H9 (cell line): ENCODE data around the gene AMDHD2. TPM values are rescaled to one million over a fixed set of nuclear protein-coding genes. Genes with fewer than 3 reads are reported as not detected.

Source experiments
- DNase-seq: peaks from one replicate; pipeline ENCODE4 v3.0.0-alpha.2; 2017
- H2AFZ ChIP-seq: one replicate; pipeline ENCODE4 v1.6.1; 2013; ENCODE audit warnings: mild to moderate bottlenecking, low read length, control low read depth, moderate library complexity
- H2AK5ac ChIP-seq: 2 replicates; pipeline ENCODE4 v1.6.1; 2013; ENCODE audit warnings: low read length, control low read depth, mixed read lengths; ENCODE audit not compliant: insufficient read length
- H2BK120ac ChIP-seq: one replicate; pipeline ENCODE4 v1.6.1; 2013; ENCODE audit warnings: low read depth, mild to moderate bottlenecking, low read length, control low read depth, inconsistent platforms; ENCODE audit not compliant: poor library complexity, severe bottlenecking
- H2BK12ac ChIP-seq: 2 replicates; pipeline ENCODE4 v1.6.1; 2013; ENCODE audit warnings: low read length, control low read depth, mixed read lengths, low read depth; ENCODE audit not compliant: insufficient read length
- H2BK15ac ChIP-seq: 2 replicates; pipeline ENCODE4 v1.6.1; 2013; ENCODE audit warnings: low read depth, low read length, control low read depth
- H2BK20ac ChIP-seq: one replicate; pipeline ENCODE4 v1.6.1; 2013; ENCODE audit warnings: low read depth, mild to moderate bottlenecking, low read length, control low read depth, inconsistent platforms; ENCODE audit not compliant: poor library complexity, severe bottlenecking
- H2BK5ac ChIP-seq: 2 replicates; pipeline ENCODE4 v1.6.1; 2013; ENCODE audit warnings: low read length, control low read depth, mixed read lengths; ENCODE audit not compliant: insufficient read length
- H3K14ac ChIP-seq: 2 replicates; pipeline ENCODE4 v1.6.1; 2013; ENCODE audit warnings: low read length, control low read depth; ENCODE audit not compliant: insufficient read depth
- H3K18ac ChIP-seq: 2 replicates; pipeline ENCODE4 v1.6.1; 2013; ENCODE audit warnings: low read depth, mild to moderate bottlenecking, mixed read lengths, low read length, control low read depth; ENCODE audit not compliant: insufficient read length
- H3K23ac ChIP-seq: 2 replicates; pipeline ENCODE4 v1.6.1; 2013; ENCODE audit warnings: low read length, control low read depth, mixed read lengths, low read depth; ENCODE audit not compliant: insufficient read length
- H3K23me2 ChIP-seq: 2 replicates; pipeline ENCODE4 v1.6.1; 2013; ENCODE audit warnings: low read depth, mild to moderate bottlenecking, mixed read lengths, low read length, control low read depth; ENCODE audit not compliant: insufficient read length, poor library complexity, severe bottlenecking
- H3K27ac ChIP-seq: 2 replicates; pipeline ENCODE4 v1.5.1; 2013; ENCODE audit warnings: low read length, control low read depth, mixed read lengths, low read depth; ENCODE audit not compliant: insufficient read length
- H3K27me3 ChIP-seq: 2 replicates; pipeline ENCODE4 v1.6.1; 2013; ENCODE audit warnings: low read length, control low read depth, inconsistent platforms; ENCODE audit not compliant: insufficient read depth
- H3K4ac ChIP-seq: 2 replicates; pipeline ENCODE4 v1.6.1; 2013; ENCODE audit warnings: low read depth, mild to moderate bottlenecking, control low read depth, inconsistent platforms, low read length, moderate library complexity
- H3K4me1 ChIP-seq: 2 replicates; pipeline ENCODE4 v1.6.1; 2013; ENCODE audit warnings: low read length, control low read depth, inconsistent platforms; ENCODE audit not compliant: insufficient read depth
- H3K4me2 ChIP-seq: 2 replicates; pipeline ENCODE4 v1.6.1; 2013; ENCODE audit warnings: low read length, control low read depth, mixed read lengths; ENCODE audit not compliant: insufficient read length, insufficient read depth
- H3K56ac ChIP-seq: 2 replicates; pipeline ENCODE4 v1.6.1; 2013; ENCODE audit warnings: low read depth, mild to moderate bottlenecking, mixed read lengths, low read length, control low read depth; ENCODE audit not compliant: insufficient read length
- H3K79me1 ChIP-seq: 2 replicates; pipeline ENCODE4 v1.6.1; 2013; ENCODE audit warnings: low read depth, mild to moderate bottlenecking, moderate library complexity, low read length, control low read depth, inconsistent platforms; ENCODE audit not compliant: insufficient read depth, poor library complexity, severe bottlenecking
- H3K79me2 ChIP-seq: 2 replicates; pipeline ENCODE4 v1.6.1; 2013; ENCODE audit warnings: low read length, control low read depth, inconsistent platforms; ENCODE audit not compliant: insufficient read depth
- H3K9ac ChIP-seq: 2 replicates; pipeline ENCODE4 v1.6.1; 2013; ENCODE audit warnings: low read length, control low read depth, mixed read lengths; ENCODE audit not compliant: insufficient read length; ENCODE audit errors: extremely low read depth
- H3K9me3 ChIP-seq: one replicate; pipeline ENCODE4 v1.6.1; 2013; ENCODE audit warnings: low read depth, low read length, inconsistent platforms; ENCODE audit not compliant: control insufficient read depth
- H3T11ph ChIP-seq: one replicate; pipeline ENCODE4 v1.6.1; 2013; ENCODE audit warnings: mild to moderate bottlenecking, low read length, control low read depth, inconsistent platforms
- H4K20me1 ChIP-seq: one replicate; pipeline ENCODE4 v1.6.1; 2013; ENCODE audit not compliant: control insufficient read depth, insufficient read length, insufficient read depth
- H4K5ac ChIP-seq: 2 replicates; pipeline ENCODE4 v1.6.1; 2013; ENCODE audit warnings: low read depth, mild to moderate bottlenecking, mixed read lengths, low read length, control low read depth; ENCODE audit not compliant: insufficient read length
- H4K8ac ChIP-seq: replicated peaks from 2 replicates; pipeline ENCODE4 v1.6.1; 2013; ENCODE audit warnings: low read length, control low read depth, mixed read lengths, low read depth; ENCODE audit not compliant: insufficient read length
- H4K91ac ChIP-seq: 2 replicates; pipeline ENCODE4 v1.6.1; 2013; ENCODE audit warnings: low read depth, mild to moderate bottlenecking, moderate library complexity, mixed read lengths, low read length, control low read depth; ENCODE audit not compliant: insufficient read length
- H3K27ac Mint-ChIP-seq, 3 experiments: 2 replicates in 2 of 3; 3 replicates in 1 of 3; pipeline ENCODE4 v1.8.0; 2020 to 2021; ENCODE audit warnings: mixed read lengths in 3 of 3, mild to moderate bottlenecking in 1 of 3, moderate library complexity in 1 of 3
- H3K27me3 Mint-ChIP-seq: 2 replicates; pipeline ENCODE4 v1.8.0; 2021; ENCODE audit warnings: low read depth, mild to moderate bottlenecking, moderate library complexity, mixed read lengths
- H3K36me3 Mint-ChIP-seq, 3 experiments: 2 replicates in 2 of 3; 3 replicates in 1 of 3; pipeline ENCODE4 v1.8.0; 2020 to 2021; ENCODE audit warnings: low read depth in 3 of 3, mixed read lengths in 3 of 3; ENCODE audit not compliant: insufficient read depth in 1 of 3
- H3K4me1 Mint-ChIP-seq, 2 experiments: 2 replicates each; pipeline ENCODE4 v1.8.0; 2020; ENCODE audit warnings: mixed read lengths in 2 of 2
- H3K4me3 Mint-ChIP-seq, 2 experiments: 2 replicates in 1 of 2; 3 replicates in 1 of 2; pipeline ENCODE4 v1.8.0; 2020 to 2021; ENCODE audit warnings: mild to moderate bottlenecking in 2 of 2, mixed read lengths in 2 of 2, moderate library complexity in 1 of 2
- H3K9me3 Mint-ChIP-seq, 2 experiments: 2 replicates in 1 of 2; 3 replicates in 1 of 2; pipeline ENCODE4 v1.8.0; 2020; ENCODE audit warnings: mild to moderate bottlenecking in 2 of 2, mixed read lengths in 2 of 2, moderate library complexity in 1 of 2
- CTCF ChIP-seq: fragments of 200-600 bp; sonication (generic); conservative IDR thresholded peaks from 3 replicates; pipeline ENCODE4 v1.8.0; 2021; ENCODE audit warnings: antibody characterized with exemption, mild to moderate bottlenecking
- WGBS: extraction: QIAGEN DNeasy Blood & Tissue Kit; methylation state at CpG from one replicate; pipeline ENCODE4 v1.1.7; 2013; ENCODE audit warnings: missing lambda C conversion rate, low lambda C conversion rate, mixed read lengths; ENCODE audit not compliant: insufficient read length; ENCODE audit errors: extremely low coverage; 5-methylcytosine and 5-hydroxymethylcytosine counted together
- total RNA-seq: library from RNA; stranded (reverse); gene quantifications from 2 replicates; pipeline ENCODE4 v1.2.1, GENCODE V29; 2021

The AMDHD2 gene
- total RNA-seq, 1 experiment from 2014 or later: 61.5 TPM

- Histone ChIP-seq H3K23me2 (no peaks in the 10 kb centered on the region), H3K4me2 (no peak overlapping the region), H4K20me1 (no peaks in the 10 kb centered on the region), H4K91ac (no peak overlapping the region), H4K8ac (no peak overlapping the region), H2BK5ac (no peak overlapping the region), H3K9me3 (no peaks in the 10 kb centered on the region), H3K79me2 (no peaks in the 10 kb centered on the region), H3K9ac (no peak overlapping the region), H3K27ac (no peak overlapping the region), H3K4me1 (no peaks in the 10 kb centered on the region), H3K27me3 (no peaks in the 10 kb centered on the region), H3K18ac (no peak overlapping the region), H2AFZ (no peak overlapping the region), H2BK20ac (no peak overlapping the region), H3K14ac (no peak overlapping the region), H3K79me1 (no peaks in the 10 kb centered on the region), H2BK15ac (no peak overlapping the region), H3K4ac (no peak overlapping the region), H3K56ac (no peak overlapping the region), H2BK12ac (no peak overlapping the region), H2BK120ac (no peak overlapping the region), H3T11ph (no peak overlapping the region), H4K5ac (no peak overlapping the region), H2AK5ac (no peak overlapping the region), H3K23ac (no peak overlapping the region)
- Mint-ChIP-seq H3K4me1 (peaks cover 9 to 15% of the 10 kb centered on the region in 2 experiments), H3K4me3 (no peak overlapping the region), H3K36me3 (no peaks in the 10 kb centered on the region), H3K27me3 (no peaks in the 10 kb centered on the region), H3K27ac (no peak overlapping the region), H3K9me3 (no peaks in the 10 kb centered on the region)
- no CpG with 5 or more reads among the region's 15 CpGs for WGBS
- no peak for TF ChIP-seq CTCF
- no peak for DNase-seq
Measured at GRCh38 chr16:2487903-2488531, 32.2 kb upstream of the AMDHD2 start.
